Smooth muscle cell (in vitro differentiated cells): ENCODE measurements around the gene ITIH2. TPM values are rescaled to one million over a fixed set of nuclear protein-coding genes. Genes with fewer than 3 reads are reported as not detected.
A peak's percentile ranks its signal among the peaks of the same experiment; 100 is the strongest.

Experiments
- DNase-seq: peaks from one replicate; lab custom pipeline; 2025; ENCODE audit not compliant: unreplicated experiment; lab: John Stamatoyannopoulos, UW
- H2AFZ ChIP-seq: fragments of 200-600 bp; sonication (generic); 2 replicates; pipeline ENCODE4 v1.6.0; 2016; ENCODE audit warnings: antibody characterized with exemption, low read depth, mild to moderate bottlenecking
- H3F3A ChIP-seq: fragments of 200-600 bp; sonication (generic); 2 replicates; pipeline ENCODE4 v1.6.0; 2017; ENCODE audit warnings: antibody characterized with exemption, low read depth
- H3K27ac ChIP-seq: fragments of 200-600 bp; sonication (generic); 2 replicates; pipeline ENCODE4 v1.5.1; 2016; ENCODE audit warnings: low read depth, mild to moderate bottlenecking
- H3K27me3 ChIP-seq: fragments of 200-600 bp; sonication (generic); 2 replicates; pipeline ENCODE4 v1.6.1; 2016; ENCODE audit warnings: low read depth, mild to moderate bottlenecking
- H3K36me3 ChIP-seq: fragments of 200-600 bp; sonication (generic); 2 replicates; pipeline ENCODE4 v1.5.1; 2016; ENCODE audit warnings: low read depth
- H3K4me1 ChIP-seq: fragments of 200-600 bp; sonication (generic); 2 replicates; pipeline ENCODE4 v1.5.1; 2016; ENCODE audit warnings: low read depth
- H3K4me2 ChIP-seq: fragments of 200-600 bp; sonication (generic); 2 replicates; pipeline ENCODE4 v1.6.0; 2016; ENCODE audit warnings: mild to moderate bottlenecking
- H3K4me3 ChIP-seq: fragments of 200-600 bp; sonication (generic); 2 replicates; pipeline ENCODE4 v1.5.1; 2016; ENCODE audit warnings: mild to moderate bottlenecking
- H3K79me2 ChIP-seq: fragments of 200-600 bp; sonication (generic); 2 replicates; pipeline ENCODE4 v1.6.0; 2016; ENCODE audit warnings: low read depth, mild to moderate bottlenecking
- H3K9ac ChIP-seq: fragments of 200-600 bp; sonication (generic); 2 replicates; pipeline ENCODE4 v1.6.0; 2016; ENCODE audit warnings: low read depth
- H3K9me3 ChIP-seq: fragments of 200-600 bp; sonication (generic); replicated peaks from 2 replicates; pipeline ENCODE4 v1.5.1; 2016; ENCODE audit warnings: low read depth
- H4K20me1 ChIP-seq: fragments of 200-600 bp; sonication (generic); 2 replicates; pipeline ENCODE4 v1.6.0; 2016; ENCODE audit warnings: low read depth
- WGBS: methylation state at CpG from one replicate; pipeline ENCODE4 v1.1.7; 2016; ENCODE audit warnings: low lambda C conversion rate; 5-methylcytosine and 5-hydroxymethylcytosine counted together
- polyA plus RNA-seq: library from polyadenylated mRNA; unstranded; fragments of >200 nt; fragmentation: Nextera tagmentation; extraction: Ambion mirVana; gene quantifications from 2 replicates; pipeline ENCODE4 v1.2.1, GENCODE V29; 2016
- total RNA-seq: library from RNA; depleted of rRNA; stranded (reverse); fragments of >200 nt; gene quantifications from 2 replicates; pipeline ENCODE4 v1.2.3, GENCODE V29; 2014
- TF ChIP-seq, protein P1 (sequence below): fragments of 200-600 bp; sonication (generic); IDR thresholded peaks from 2 replicates; pipeline ENCODE4 v1.5.1; 2017; ENCODE audit warnings: borderline replicate concordance, mild to moderate bottlenecking, antibody characterized with exemption; ENCODE audit not compliant: insufficient read depth, poor library complexity, severe bottlenecking

ITIH2 gene
- total and polyA plus RNA-seq, 2 experiments from 2014 or later: 0.09 to 0.13 TPM

DNA sequence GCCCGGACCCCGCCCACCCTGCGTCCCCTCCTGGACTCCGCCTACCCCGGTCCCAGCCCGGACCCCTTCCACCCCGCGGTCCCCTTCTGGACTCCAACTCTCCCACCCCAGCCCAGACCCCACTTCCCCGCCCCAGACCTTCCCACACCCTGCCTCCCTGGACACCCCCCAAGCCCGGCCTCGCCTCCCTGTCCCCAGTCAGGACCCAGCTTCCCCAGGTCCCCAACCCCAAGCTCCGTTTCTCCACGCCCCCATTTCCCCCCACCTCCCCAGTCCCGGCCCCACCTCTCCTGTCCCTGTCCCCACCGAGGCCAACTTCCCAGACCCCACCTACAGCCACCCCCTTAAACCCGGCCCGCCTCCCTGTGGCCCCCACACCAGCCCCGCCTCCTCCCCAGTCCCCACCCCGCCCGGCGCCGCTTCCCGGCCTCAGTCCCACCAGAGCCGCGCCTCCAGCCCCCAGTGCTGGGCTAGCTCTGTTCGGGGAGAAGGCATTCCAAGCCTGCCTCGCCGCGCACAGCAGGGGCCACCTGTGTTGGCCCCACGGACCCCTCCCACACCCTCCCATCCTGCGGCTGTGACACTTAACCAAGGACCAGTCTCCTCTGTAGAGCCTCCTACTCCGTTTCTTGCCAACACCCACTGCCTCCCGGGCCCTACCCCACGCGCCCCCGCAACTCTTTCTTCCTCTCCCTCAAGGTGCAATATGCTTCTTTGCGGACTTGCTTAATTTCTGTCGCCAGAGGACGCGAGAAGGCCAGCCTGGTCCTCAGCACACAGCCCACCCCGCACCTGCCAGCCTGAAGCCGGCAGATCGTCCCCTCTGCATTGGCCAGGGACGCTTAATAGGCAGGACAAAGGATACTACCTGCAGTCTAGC, 35.6 kb upstream of the ITIH2 start:
- Histone ChIP-seq H2AFZ (peak overlapping the region; percentile 22), H3F3A (peaks cover 2% of the 10 kb centered on the region), H3K79me2 (no peaks in the 10 kb centered on the region), H4K20me1 (no peaks in the 10 kb centered on the region), H3K4me3 (peak overlapping the region; percentile 35), H3K9me3 (no peaks in the 10 kb centered on the region), H3K27ac (no peak overlapping the region), H3K4me2 (peak overlapping the region; percentile 65), H3K9ac (no peak overlapping the region), H3K4me1 (peaks cover 9% of the 10 kb centered on the region), H3K36me3 (no peaks in the 10 kb centered on the region), H3K27me3 (peaks cover 12% of the 10 kb centered on the region)
- 7% methylated on average over 10 of the region's 44 CpGs for WGBS
- TF ChIP-seq, protein P1, sequence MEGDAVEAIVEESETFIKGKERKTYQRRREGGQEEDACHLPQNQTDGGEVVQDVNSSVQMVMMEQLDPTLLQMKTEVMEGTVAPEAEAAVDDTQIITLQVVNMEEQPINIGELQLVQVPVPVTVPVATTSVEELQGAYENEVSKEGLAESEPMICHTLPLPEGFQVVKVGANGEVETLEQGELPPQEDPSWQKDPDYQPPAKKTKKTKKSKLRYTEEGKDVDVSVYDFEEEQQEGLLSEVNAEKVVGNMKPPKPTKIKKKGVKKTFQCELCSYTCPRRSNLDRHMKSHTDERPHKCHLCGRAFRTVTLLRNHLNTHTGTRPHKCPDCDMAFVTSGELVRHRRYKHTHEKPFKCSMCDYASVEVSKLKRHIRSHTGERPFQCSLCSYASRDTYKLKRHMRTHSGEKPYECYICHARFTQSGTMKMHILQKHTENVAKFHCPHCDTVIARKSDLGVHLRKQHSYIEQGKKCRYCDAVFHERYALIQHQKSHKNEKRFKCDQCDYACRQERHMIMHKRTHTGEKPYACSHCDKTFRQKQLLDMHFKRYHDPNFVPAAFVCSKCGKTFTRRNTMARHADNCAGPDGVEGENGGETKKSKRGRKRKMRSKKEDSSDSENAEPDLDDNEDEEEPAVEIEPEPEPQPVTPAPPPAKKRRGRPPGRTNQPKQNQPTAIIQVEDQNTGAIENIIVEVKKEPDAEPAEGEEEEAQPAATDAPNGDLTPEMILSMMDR: no peak
- DNase-seq: no peak

DNA sequence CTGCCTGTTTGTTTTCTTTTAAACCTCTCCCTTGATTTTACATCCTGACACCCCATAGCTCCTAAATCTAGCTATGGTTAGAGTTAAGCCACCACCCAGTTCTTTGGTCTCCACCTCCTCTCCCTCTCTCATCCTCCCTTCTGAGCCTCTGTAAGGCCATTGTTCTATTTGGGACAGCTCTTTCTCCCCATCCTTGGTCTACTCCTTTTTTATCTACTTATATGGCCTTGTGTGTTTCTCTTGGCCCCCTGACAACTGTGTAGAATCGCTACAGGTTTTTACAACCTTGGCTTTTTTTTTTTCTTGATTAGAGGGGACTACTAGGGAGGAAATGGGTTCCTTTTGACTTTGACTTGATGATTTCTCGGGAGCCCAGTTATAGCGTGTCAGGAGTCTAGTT, 33.0 kb upstream of the ITIH2 start:
- no peaks in the 10 kb centered on the region for H3K36me3 ChIP-seq
- WGBS: 96% methylated on average over 3 of the region's 3 CpGs
- DNase-seq: no peak

DNA sequence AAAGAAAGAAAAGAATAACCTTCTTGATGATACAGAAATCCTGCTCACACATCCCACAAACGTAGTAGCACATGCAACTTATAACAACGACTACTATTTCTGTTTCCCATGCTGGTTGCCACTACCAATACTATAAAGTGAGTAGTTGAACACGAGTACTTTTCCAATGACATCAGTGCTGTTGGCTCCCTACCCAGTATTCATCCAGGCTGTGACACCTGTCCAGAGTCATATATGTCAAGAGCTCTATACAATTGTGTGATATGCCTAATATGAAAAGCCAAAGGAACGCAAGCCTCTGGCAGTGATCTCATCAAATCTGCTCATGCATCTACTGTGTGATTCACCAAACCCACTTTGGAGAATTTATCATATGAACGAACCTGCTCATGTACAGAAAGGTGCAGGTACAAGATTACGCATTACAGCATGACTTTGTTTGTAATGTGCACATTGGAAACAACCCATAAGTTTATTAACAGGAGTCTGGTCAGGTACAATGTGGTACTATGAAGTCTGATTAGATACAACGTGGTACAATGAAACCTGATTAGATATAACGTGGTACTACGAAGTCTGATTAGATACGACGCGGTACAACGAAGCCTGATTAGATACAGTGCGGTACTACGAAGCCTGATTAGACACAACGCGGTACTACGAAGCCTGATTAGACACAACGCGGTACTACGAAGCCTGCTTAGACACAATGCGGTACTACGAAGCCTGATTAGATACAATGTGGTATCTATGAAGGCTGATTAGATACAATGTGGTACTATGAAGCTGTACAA, 30.6 kb upstream of the ITIH2 start:
- Histone ChIP-seq H3K9ac (no peak overlapping the region), H3K27me3 (peaks cover 18% of the 10 kb centered on the region), H3K27ac (no peak overlapping the region), H3K4me3 (no peak overlapping the region), H3K9me3 (no peaks in the 10 kb centered on the region), H4K20me1 (no peaks in the 10 kb centered on the region), H3F3A (peaks cover 2% of the 10 kb centered on the region), H3K4me2 (no peak overlapping the region), H3K36me3 (no peaks in the 10 kb centered on the region), H3K79me2 (no peaks in the 10 kb centered on the region), H2AFZ (no peak overlapping the region), H3K4me1 (no peaks in the 10 kb centered on the region)
- DNase-seq: no peak
- TF ChIP-seq, protein P1: no peak
- 92% methylated on average over 23 of the region's 23 CpGs for WGBS

More for the DNA sequence above, 33.0 kb upstream of the ITIH2 start:
- Histone ChIP-seq H3K4me3 (no peak overlapping the region), H3F3A (peaks cover 2% of the 10 kb centered on the region), H3K4me2 (no peak overlapping the region), H3K4me1 (peaks cover 9% of the 10 kb centered on the region), H2AFZ (no peak overlapping the region), H3K79me2 (no peaks in the 10 kb centered on the region), H3K9ac (no peak overlapping the region), H4K20me1 (no peaks in the 10 kb centered on the region), H3K9me3 (no peaks in the 10 kb centered on the region), H3K27ac (no peak overlapping the region), H3K27me3 (peaks cover 22% of the 10 kb centered on the region)
- TF ChIP-seq, protein P1: no peak
